Neural cell (in vitro differentiated cells): ENCODE results near the gene SPATA31D3.
"Not testable (repeated sequence)": the region's sequence is repeated elsewhere in the genome, so short reads cannot be mapped to it uniquely, and the experiment has no call there.

ENCODE experiments used
- CTCF ChIP-seq: fragments of 450-650 bp; IDR thresholded peaks from 2 replicates; pipeline ENCODE4 v1.5.1; 2014; ENCODE audit warnings: antibody characterized with exemption, mild to moderate bottlenecking, moderate library complexity; ENCODE audit not compliant: poor library complexity, severe bottlenecking
- MXI1 ChIP-seq: fragments of 450-650 bp; conservative IDR thresholded peaks from 2 replicates; pipeline ENCODE4 v1.6.1; 2014; ENCODE audit warnings: antibody characterized with exemption, mild to moderate bottlenecking; ENCODE audit not compliant: poor library complexity, severe bottlenecking
- POLR2AphosphoS5 ChIP-seq: IDR thresholded peaks from 2 replicates; pipeline ENCODE4 v1.6.1; 2012
- REST ChIP-seq: IDR thresholded peaks from 2 replicates; pipeline ENCODE4 v1.6.1; 2012; ENCODE audit warnings: borderline replicate concordance

GRCh38 chr9:81918507-81918906, 24.8 kb upstream of the SPATA31D3 start:
- not testable (repeated sequence) for TF ChIP-seq MXI1, CTCF, REST, POLR2AphosphoS5
